ENCODE results near the gene HFM1. TPM values are rescaled to one million over a fixed set of nuclear protein-coding genes. Genes with fewer than 3 reads are reported as not detected.

Gene HFM1
- total and polyA plus RNA-seq, 4 experiments from 2014 or later = not detected

Other genes with a start within 250 kb of the HFM1 start
- gene CDC7, start 96.0 kb upstream of the HFM1 start, total RNA-seq = 1 to 10 TPM; 4.7 to 6.0 TPM
- 1 to 10 TPM; 2.9 to 4.3 TPM for gene CDC7, start 96.0 kb upstream of the HFM1 start, polyA plus RNA-seq

Measured in CD4-positive, alpha-beta memory T cell (primary cell).